Urothelium cell line (cell line): ENCODE data around the gene UGT1A5.
"Not testable (repeated sequence)": the region's sequence is repeated elsewhere in the genome, so short reads cannot be mapped to it uniquely, and the experiment has no call there.

Experiments
- DNase-seq: peaks from one replicate; pipeline ENCODE4 v3.0.0; 2011; ENCODE audit warnings: low spot score, mixed read lengths
- FAIRE-seq: peaks from 2 replicates; lab custom pipeline; 2011; peaks lifted over from hg19 to GRCh38; lab: Jason Lieb, UNC

The UGT1A5 gene

GRCh38 chr2:233745073-233745755, 32.5 kb downstream of the UGT1A5 start:
- DNase-seq: no peak

GRCh38 chr2:233745838-233746237, 33.1 kb downstream of the UGT1A5 start:
- FAIRE-seq, DNase-seq: not testable (repeated sequence)

More at GRCh38 chr2:233745073-233745755, 32.5 kb downstream of the UGT1A5 start:
- FAIRE-seq: no peak

DNA sequence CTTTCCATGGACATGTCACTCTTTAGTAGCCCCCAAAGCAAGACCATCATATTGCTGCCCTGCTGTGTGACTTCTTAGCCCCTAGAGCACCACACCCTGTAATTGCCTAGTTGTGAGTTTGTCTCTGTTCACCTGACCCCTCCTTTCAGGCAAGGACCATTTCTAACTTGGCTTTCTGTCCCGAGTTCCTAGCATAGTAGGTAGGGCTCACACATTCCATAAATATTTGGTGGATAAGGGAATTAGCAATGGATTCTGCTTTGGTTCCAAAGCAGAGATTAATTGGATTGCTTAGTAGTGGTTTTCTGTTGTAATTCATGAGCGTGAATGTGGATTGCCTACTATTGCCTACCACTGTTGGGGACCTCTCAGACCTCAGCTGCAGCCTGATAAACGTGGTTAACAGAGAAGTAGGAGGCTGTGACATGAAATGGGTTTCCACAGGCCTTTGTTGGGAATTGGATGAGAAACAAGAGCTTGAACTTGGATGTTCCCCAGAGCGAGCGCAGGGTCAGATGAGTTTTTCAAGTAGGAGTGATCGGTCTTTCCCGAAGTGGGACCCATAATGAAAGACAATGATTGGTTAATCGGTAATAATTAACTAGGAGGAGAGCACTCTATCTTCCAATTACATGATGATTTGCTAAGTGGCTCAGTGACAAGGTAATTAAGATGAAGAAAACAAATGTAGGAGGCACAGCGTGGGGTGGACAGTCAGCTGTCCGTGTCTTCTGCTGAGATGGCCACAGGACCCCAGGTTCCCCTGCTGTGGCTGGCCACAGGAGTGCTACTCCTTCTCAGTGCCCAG, 34.0 kb downstream of the UGT1A5 start:
- FAIRE-seq: peak; percentile 86

GRCh38 chr2:233747283-233747544, 34.5 kb downstream of the UGT1A5 start:
- DNase-seq: no peak
- FAIRE-seq: no peak

More for the DNA sequence above, 34.0 kb downstream of the UGT1A5 start:
- DNase-seq: no peak

- DNase-seq, FAIRE-seq: not testable (repeated sequence)
Observed at GRCh38 chr2:233750689-233751088, 38.0 kb downstream of the UGT1A5 start.

- DNase-seq, FAIRE-seq: not testable (repeated sequence)
Observed at GRCh38 chr2:233751212-233752009, 38.7 kb downstream of the UGT1A5 start.

DNA sequence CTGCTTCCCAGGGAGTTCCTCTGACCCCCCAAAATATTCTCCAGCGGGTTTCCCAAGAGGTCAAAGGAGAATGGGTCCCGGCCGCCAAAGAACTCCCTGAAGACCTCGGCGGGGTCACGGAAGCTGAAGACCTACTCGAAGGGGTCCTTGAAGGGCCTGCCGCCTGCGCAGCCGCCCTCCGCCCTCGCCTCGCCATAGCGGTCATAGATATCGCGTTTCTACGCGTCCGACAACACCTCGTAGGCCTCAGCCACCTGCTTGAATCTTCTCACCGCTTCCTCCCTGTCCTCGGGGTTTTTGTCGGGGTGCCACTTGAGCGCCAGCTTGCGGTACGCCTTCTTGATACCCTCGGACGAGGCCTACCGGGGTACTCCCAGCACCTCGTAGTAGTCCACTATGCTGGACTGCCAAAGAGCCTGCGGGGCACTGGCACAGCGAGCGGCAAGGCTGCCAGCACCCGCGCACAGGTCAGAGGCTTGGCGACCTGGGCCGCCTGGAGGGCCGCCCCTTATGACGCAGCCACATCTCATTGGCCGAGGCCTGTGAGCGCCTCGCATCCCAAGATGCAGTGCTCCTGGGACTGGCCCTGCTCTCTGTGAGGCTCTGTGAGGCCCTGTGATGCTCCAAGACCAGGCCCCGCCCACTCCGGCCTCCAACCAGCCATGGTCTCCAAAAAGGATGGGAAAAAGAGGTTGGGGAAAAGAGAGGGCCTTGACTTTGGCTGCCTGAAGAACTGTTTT, 42.3 kb downstream of the UGT1A5 start:
- no peak for FAIRE-seq

GRCh38 chr2:233756429-233757081, 43.8 kb downstream of the UGT1A5 start:
- DNase-seq (no peak), FAIRE-seq (no peak)

More for the DNA sequence above, 42.3 kb downstream of the UGT1A5 start:
- no peak for DNase-seq

- FAIRE-seq (no peak), DNase-seq (no peak)
Observed at GRCh38 chr2:233758141-233758540, 45.4 kb downstream of the UGT1A5 start.

DNA sequence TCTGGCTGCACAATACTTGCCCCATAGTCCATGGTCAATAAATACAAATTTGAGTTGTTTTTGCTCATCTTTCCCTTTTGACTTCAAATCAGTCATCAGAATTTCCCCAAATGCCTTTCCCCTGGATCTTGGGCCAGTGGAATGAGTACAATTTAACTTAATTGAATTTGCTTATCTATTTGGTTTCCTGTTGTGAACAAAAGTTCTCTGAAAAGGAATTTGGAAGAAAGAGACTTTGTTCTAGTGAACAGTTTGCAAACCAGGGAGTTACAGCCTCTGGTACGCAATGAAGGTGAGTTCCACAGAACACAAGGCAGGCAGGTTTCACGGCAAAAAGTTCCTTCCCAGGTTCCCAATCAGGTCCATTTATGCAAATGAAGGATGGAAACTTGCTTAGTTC, 46.1 kb downstream of the UGT1A5 start:
- FAIRE-seq: no peak

DNA sequence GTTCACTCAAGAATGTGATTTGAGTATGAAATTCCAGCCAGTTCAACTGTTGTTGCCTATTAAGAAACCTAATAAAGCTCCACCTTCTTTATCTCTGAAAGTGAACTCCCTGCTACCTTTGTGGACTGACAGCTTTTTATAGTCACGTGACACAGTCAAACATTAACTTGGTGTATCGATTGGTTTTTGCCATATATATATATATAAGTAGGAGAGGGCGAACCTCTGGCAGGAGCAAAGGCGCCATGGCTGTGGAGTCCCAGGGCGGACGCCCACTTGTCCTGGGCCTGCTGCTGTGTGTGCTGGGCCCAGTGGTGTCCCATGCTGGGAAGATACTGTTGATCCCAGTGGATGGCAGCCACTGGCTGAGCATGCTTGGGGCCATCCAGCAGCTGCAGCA, 47.3 kb downstream of the UGT1A5 start, which contains the start of gene UGT1A1:
Gene UGT1A1, plus strand, starts transcription at position 228 of the 400 bp plus-strand sequence. Its CDS starts 18 bp downstream, at position 246.
- DNase-seq (no peak), FAIRE-seq (no peak)

More for the DNA sequence above, 46.1 kb downstream of the UGT1A5 start:
- DNase-seq: no peak

DNA sequence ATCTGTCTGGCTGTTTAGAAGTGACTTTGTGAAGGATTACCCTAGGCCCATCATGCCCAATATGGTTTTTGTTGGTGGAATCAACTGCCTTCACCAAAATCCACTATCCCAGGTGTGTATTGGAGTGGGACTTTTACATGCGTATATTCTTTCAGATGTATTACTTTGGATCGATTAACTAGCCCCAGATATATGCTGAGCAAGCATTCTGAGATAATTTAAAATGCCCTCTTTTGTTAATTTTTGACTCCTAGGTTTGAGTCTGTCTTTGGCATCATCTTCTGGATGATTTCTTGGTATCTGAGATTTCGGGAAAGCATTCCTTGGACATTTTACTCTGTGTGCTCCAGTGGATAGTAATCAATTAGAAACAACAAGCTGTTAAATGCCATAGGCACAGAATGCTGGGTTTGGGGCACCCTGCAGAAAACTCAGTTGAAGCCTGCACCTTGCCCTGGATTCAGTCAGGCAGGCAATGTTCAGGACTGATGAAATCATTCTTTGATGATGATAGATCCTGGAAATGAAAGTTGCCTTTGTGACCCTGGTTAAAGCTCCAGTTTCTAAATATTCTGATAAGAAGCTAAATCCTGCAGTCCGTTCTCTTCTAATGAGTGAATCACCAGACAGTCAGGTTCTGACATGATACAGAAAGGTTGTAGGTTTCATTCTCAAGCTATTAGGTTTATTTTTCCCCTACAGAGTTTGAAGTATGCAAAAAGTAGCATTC, 48.5 kb downstream of the UGT1A5 start:
- no peak for FAIRE-seq
- no peak for DNase-seq

- FAIRE-seq (no peak), DNase-seq (peak; percentile 26)
Observed at GRCh38 chr2:233764264-233764663, 51.6 kb downstream of the UGT1A5 start.

GRCh38 chr2:233764761-233765160, 52.1 kb downstream of the UGT1A5 start:
- FAIRE-seq (no peak), DNase-seq (no peak)

DNA sequence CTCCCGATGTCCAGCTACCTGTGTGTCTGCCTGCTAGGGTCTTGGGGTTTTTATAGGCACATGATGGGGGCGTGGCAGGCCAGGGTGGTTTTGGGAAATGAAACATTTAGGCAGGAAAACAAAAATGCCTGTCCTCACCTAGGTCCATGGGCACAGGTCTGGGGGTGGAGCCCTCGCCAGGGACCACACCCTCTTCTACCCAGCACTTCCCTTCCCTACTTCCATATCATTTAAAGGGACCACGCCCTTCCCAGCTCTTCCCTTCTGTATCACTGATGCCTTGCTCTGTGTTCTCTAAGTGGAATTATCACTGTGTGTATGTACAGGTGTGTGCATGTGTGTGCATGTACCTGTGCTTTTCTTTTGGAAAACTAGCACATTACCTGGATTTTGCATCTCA, 53.7 kb downstream of the UGT1A5 start:
- DNase-seq (no peak), FAIRE-seq (no peak)

- FAIRE-seq (no peak), DNase-seq (no peak)
Observed at GRCh38 chr2:233768076-233768475, 55.4 kb downstream of the UGT1A5 start.

- FAIRE-seq: no peak
Observed at GRCh38 chr2:233769260-233769659, 56.6 kb downstream of the UGT1A5 start.

DNA sequence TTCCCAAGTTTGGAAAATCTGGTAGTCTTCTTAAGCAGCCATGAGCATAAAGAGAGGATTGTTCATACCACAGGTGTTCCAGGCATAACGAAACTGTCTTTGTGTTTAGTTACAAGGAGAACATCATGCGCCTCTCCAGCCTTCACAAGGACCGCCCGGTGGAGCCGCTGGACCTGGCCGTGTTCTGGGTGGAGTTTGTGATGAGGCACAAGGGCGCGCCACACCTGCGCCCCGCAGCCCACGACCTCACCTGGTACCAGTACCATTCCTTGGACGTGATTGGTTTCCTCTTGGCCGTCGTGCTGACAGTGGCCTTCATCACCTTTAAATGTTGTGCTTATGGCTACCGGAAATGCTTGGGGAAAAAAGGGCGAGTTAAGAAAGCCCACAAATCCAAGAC, 59.4 kb downstream of the UGT1A5 start:
- DNase-seq: no peak
- no peak for FAIRE-seq

More at GRCh38 chr2:233769260-233769659, 56.6 kb downstream of the UGT1A5 start:
- DNase-seq: no peak

- DNase-seq (no peak), FAIRE-seq (no peak)
Observed at GRCh38 chr2:233772583-233772982, 59.9 kb downstream of the UGT1A5 start.
